ENCODE data around the gene BCAS1. TPM values are rescaled to one million over a fixed set of nuclear protein-coding genes. Genes with fewer than 3 reads are reported as not detected.

BCAS1 gene
- total RNA-seq, 1 experiment from 2014 or later: 0.17 TPM

- H3K4me3 ChIP-seq (replicated peaks in 1 of 2; ENCODE audit: low read depth in 1 of 2, low read length in 2 of 2): no peak overlapping the region
- POLR2A ChIA-PET: no interaction called here
These were observed 127.4 kb downstream of the BCAS1 start for GRCh38 chr20:53942973-53943372.

More at GRCh38 chr20:53942973-53943372, 127.4 kb downstream of the BCAS1 start:
- Histone ChIP-seq H4K20me1 (ENCODE audit: insufficient read depth) (no peaks in the 10 kb centered on the region), H3K4me2 (ENCODE audit: low read length) (no peak overlapping the region), H3K36me3 (ENCODE audit: control insufficient read depth in 1 of 2, insufficient read depth in 2 of 2, low read length in 2 of 2) (no peaks in the 10 kb centered on the region), H2AFZ (ENCODE audit: low read depth, low read length, poor library complexity, severe bottlenecking) (peak overlapping the region; percentile 88), H3K79me2 (ENCODE audit: insufficient read depth, low read length) (no peaks in the 10 kb centered on the region), H3K9me2 (ENCODE audit: insufficient read depth) (no peaks in the 10 kb centered on the region), H3K9ac (ENCODE audit: low read length) (no peak overlapping the region), H3K27ac (ENCODE audit: low read depth, low read length) (no peak overlapping the region), H3K27me3 (ENCODE audit: insufficient read depth, low read length) (no peaks in the 10 kb centered on the region), H3K9me3 (ENCODE audit: control insufficient read depth in 1 of 2, insufficient read depth in 1 of 2, low read depth in 1 of 2, low read length in 2 of 2) (no peaks in the 10 kb centered on the region), H3K4me1 (ENCODE audit: control insufficient read depth in 1 of 2, insufficient read depth in 2 of 2, low read length in 2 of 2) (peaks cover 0 to 22% of the 10 kb centered on the region in 2 experiments; a peak in 2 of 4 replicates)
- intact Hi-C loops (cut with micrococcal nuclease): loop anchor here (2.0 to 10.0 kb wide), 3 partner anchors 119 to 718 kb away; no protein-coding TSS in a partner anchor
- no TSS peak for BruUV-seq (replicated peaks)
- no peak for ATAC-seq
- DNase-seq (ENCODE audit: low read depth, low spot score): no peak
- ChIA-PET CTCF (no interaction called here), RAD21 (ENCODE audit: low non-redundant PET in 1 of 2, low total read pairs in 2 of 2, uncharacterized antibody in 2 of 2, unreplicated experiment in 2 of 2) (no interaction called here)
- no peak for TF ChIP-seq POLR2A (IDR thresholded peaks at IDR 0.05; ENCODE audit: borderline replicate concordance, extremely low read depth, insufficient read depth, insufficient read length)
- TF ChIP-seq SRF (IDR thresholded peaks at IDR 0.05; ENCODE audit: low read depth): no peak
- TF ChIP-seq TCF7L2 (IDR thresholded peaks at IDR 0.05; ENCODE audit: borderline replicate concordance, extremely low read depth, insufficient read depth, insufficient read length): no peak
- TF ChIP-seq SP1 (IDR thresholded peaks at IDR 0.05; ENCODE audit: low read depth): no peak
- no peak for TF ChIP-seq ZFX (IDR thresholded peaks at IDR 0.05)
- TF ChIP-seq CTCF (IDR thresholded peaks at IDR 0.05 in 2 of 3, conservative IDR thresholded peaks at IDR 0.05 in 1 of 3; ENCODE audit: borderline replicate concordance in 1 of 3, insufficient read depth in 1 of 3, low read depth in 2 of 3, low read length in 2 of 3): no peak
- no peak for TF ChIP-seq MAX (IDR thresholded peaks at IDR 0.05)
- TF ChIP-seq ZNF274 (IDR thresholded peaks at IDR 0.05; ENCODE audit: low read depth, low read length): no peak
- no peak for TF ChIP-seq YY1 (IDR thresholded peaks at IDR 0.05; ENCODE audit: extremely low read depth, insufficient replicate concordance, low read depth, low read length)
- TF ChIP-seq EZH2 (IDR thresholded peaks at IDR 0.05): no peak
- TF ChIP-seq REST (IDR thresholded peaks at IDR 0.05; ENCODE audit: low read depth): no peak
- TF ChIP-seq JUND (IDR thresholded peaks at IDR 0.05): no peak
